H9 (cell line): Measurements from ENCODE around the gene CNOT6. TPM values are rescaled to one million over a fixed set of nuclear protein-coding genes. Genes with fewer than 3 reads are reported as not detected.

Experiments
- DNase-seq: peaks from one replicate; pipeline ENCODE4 v3.0.0-alpha.2; 2017
- H2AFZ ChIP-seq: one replicate; pipeline ENCODE4 v1.6.1; 2013; ENCODE audit warnings: mild to moderate bottlenecking, low read length, control low read depth, moderate library complexity
- H2AK5ac ChIP-seq: 2 replicates; pipeline ENCODE4 v1.6.1; 2013; ENCODE audit warnings: low read length, control low read depth, mixed read lengths; ENCODE audit not compliant: insufficient read length
- H2BK120ac ChIP-seq: one replicate; pipeline ENCODE4 v1.6.1; 2013; ENCODE audit warnings: low read depth, mild to moderate bottlenecking, low read length, control low read depth, inconsistent platforms; ENCODE audit not compliant: poor library complexity, severe bottlenecking
- H2BK12ac ChIP-seq: 2 replicates; pipeline ENCODE4 v1.6.1; 2013; ENCODE audit warnings: low read length, control low read depth, mixed read lengths, low read depth; ENCODE audit not compliant: insufficient read length
- H2BK15ac ChIP-seq: 2 replicates; pipeline ENCODE4 v1.6.1; 2013; ENCODE audit warnings: low read depth, low read length, control low read depth
- H2BK20ac ChIP-seq: one replicate; pipeline ENCODE4 v1.6.1; 2013; ENCODE audit warnings: low read depth, mild to moderate bottlenecking, low read length, control low read depth, inconsistent platforms; ENCODE audit not compliant: poor library complexity, severe bottlenecking
- H2BK5ac ChIP-seq: 2 replicates; pipeline ENCODE4 v1.6.1; 2013; ENCODE audit warnings: low read length, control low read depth, mixed read lengths; ENCODE audit not compliant: insufficient read length
- H3K14ac ChIP-seq: 2 replicates; pipeline ENCODE4 v1.6.1; 2013; ENCODE audit warnings: low read length, control low read depth; ENCODE audit not compliant: insufficient read depth
- H3K18ac ChIP-seq: 2 replicates; pipeline ENCODE4 v1.6.1; 2013; ENCODE audit warnings: low read depth, mild to moderate bottlenecking, mixed read lengths, low read length, control low read depth; ENCODE audit not compliant: insufficient read length
- H3K23ac ChIP-seq: 2 replicates; pipeline ENCODE4 v1.6.1; 2013; ENCODE audit warnings: low read length, control low read depth, mixed read lengths, low read depth; ENCODE audit not compliant: insufficient read length
- H3K23me2 ChIP-seq: 2 replicates; pipeline ENCODE4 v1.6.1; 2013; ENCODE audit warnings: low read depth, mild to moderate bottlenecking, mixed read lengths, low read length, control low read depth; ENCODE audit not compliant: insufficient read length, poor library complexity, severe bottlenecking
- H3K27ac ChIP-seq: 2 replicates; pipeline ENCODE4 v1.5.1; 2013; ENCODE audit warnings: low read length, control low read depth, mixed read lengths, low read depth; ENCODE audit not compliant: insufficient read length
- H3K27me3 ChIP-seq: 2 replicates; pipeline ENCODE4 v1.6.1; 2013; ENCODE audit warnings: low read length, control low read depth, inconsistent platforms; ENCODE audit not compliant: insufficient read depth
- H3K4ac ChIP-seq: 2 replicates; pipeline ENCODE4 v1.6.1; 2013; ENCODE audit warnings: low read depth, mild to moderate bottlenecking, control low read depth, inconsistent platforms, low read length, moderate library complexity
- H3K4me1 ChIP-seq: 2 replicates; pipeline ENCODE4 v1.6.1; 2013; ENCODE audit warnings: low read length, control low read depth, inconsistent platforms; ENCODE audit not compliant: insufficient read depth
- H3K4me2 ChIP-seq: 2 replicates; pipeline ENCODE4 v1.6.1; 2013; ENCODE audit warnings: low read length, control low read depth, mixed read lengths; ENCODE audit not compliant: insufficient read length, insufficient read depth
- H3K56ac ChIP-seq: 2 replicates; pipeline ENCODE4 v1.6.1; 2013; ENCODE audit warnings: low read depth, mild to moderate bottlenecking, mixed read lengths, low read length, control low read depth; ENCODE audit not compliant: insufficient read length
- H3K79me1 ChIP-seq: 2 replicates; pipeline ENCODE4 v1.6.1; 2013; ENCODE audit warnings: low read depth, mild to moderate bottlenecking, moderate library complexity, low read length, control low read depth, inconsistent platforms; ENCODE audit not compliant: insufficient read depth, poor library complexity, severe bottlenecking
- H3K79me2 ChIP-seq: 2 replicates; pipeline ENCODE4 v1.6.1; 2013; ENCODE audit warnings: low read length, control low read depth, inconsistent platforms; ENCODE audit not compliant: insufficient read depth
- H3K9ac ChIP-seq: 2 replicates; pipeline ENCODE4 v1.6.1; 2013; ENCODE audit warnings: low read length, control low read depth, mixed read lengths; ENCODE audit not compliant: insufficient read length; ENCODE audit errors: extremely low read depth
- H3K9me3 ChIP-seq: one replicate; pipeline ENCODE4 v1.6.1; 2013; ENCODE audit warnings: low read depth, low read length, inconsistent platforms; ENCODE audit not compliant: control insufficient read depth
- H3T11ph ChIP-seq: one replicate; pipeline ENCODE4 v1.6.1; 2013; ENCODE audit warnings: mild to moderate bottlenecking, low read length, control low read depth, inconsistent platforms
- H4K20me1 ChIP-seq: one replicate; pipeline ENCODE4 v1.6.1; 2013; ENCODE audit not compliant: control insufficient read depth, insufficient read length, insufficient read depth
- H4K5ac ChIP-seq: 2 replicates; pipeline ENCODE4 v1.6.1; 2013; ENCODE audit warnings: low read depth, mild to moderate bottlenecking, mixed read lengths, low read length, control low read depth; ENCODE audit not compliant: insufficient read length
- H4K8ac ChIP-seq: replicated peaks from 2 replicates; pipeline ENCODE4 v1.6.1; 2013; ENCODE audit warnings: low read length, control low read depth, mixed read lengths, low read depth; ENCODE audit not compliant: insufficient read length
- H4K91ac ChIP-seq: 2 replicates; pipeline ENCODE4 v1.6.1; 2013; ENCODE audit warnings: low read depth, mild to moderate bottlenecking, moderate library complexity, mixed read lengths, low read length, control low read depth; ENCODE audit not compliant: insufficient read length
- H3K27ac Mint-ChIP-seq, 3 experiments: 2 replicates in 2 of 3; 3 replicates in 1 of 3; pipeline ENCODE4 v1.8.0; 2020 to 2021; ENCODE audit warnings: mixed read lengths in 3 of 3, mild to moderate bottlenecking in 1 of 3, moderate library complexity in 1 of 3
- H3K27me3 Mint-ChIP-seq: 2 replicates; pipeline ENCODE4 v1.8.0; 2021; ENCODE audit warnings: low read depth, mild to moderate bottlenecking, moderate library complexity, mixed read lengths
- H3K36me3 Mint-ChIP-seq, 3 experiments: 2 replicates in 2 of 3; 3 replicates in 1 of 3; pipeline ENCODE4 v1.8.0; 2020 to 2021; ENCODE audit warnings: low read depth in 3 of 3, mixed read lengths in 3 of 3; ENCODE audit not compliant: insufficient read depth in 1 of 3
- H3K4me1 Mint-ChIP-seq, 2 experiments: 2 replicates each; pipeline ENCODE4 v1.8.0; 2020; ENCODE audit warnings: mixed read lengths in 2 of 2
- H3K4me3 Mint-ChIP-seq, 2 experiments: 2 replicates in 1 of 2; 3 replicates in 1 of 2; pipeline ENCODE4 v1.8.0; 2020 to 2021; ENCODE audit warnings: mild to moderate bottlenecking in 2 of 2, mixed read lengths in 2 of 2, moderate library complexity in 1 of 2
- H3K9me3 Mint-ChIP-seq, 2 experiments: 2 replicates in 1 of 2; 3 replicates in 1 of 2; pipeline ENCODE4 v1.8.0; 2020; ENCODE audit warnings: mild to moderate bottlenecking in 2 of 2, mixed read lengths in 2 of 2, moderate library complexity in 1 of 2
- WGBS: extraction: QIAGEN DNeasy Blood & Tissue Kit; methylation state at CpG from one replicate; pipeline ENCODE4 v1.1.7; 2013; ENCODE audit warnings: missing lambda C conversion rate, low lambda C conversion rate, mixed read lengths; ENCODE audit not compliant: insufficient read length; ENCODE audit errors: extremely low coverage; 5-methylcytosine and 5-hydroxymethylcytosine counted together
- total RNA-seq: library from RNA; stranded (reverse); gene quantifications from 2 replicates; pipeline ENCODE4 v1.2.1, GENCODE V29; 2021
- TF ChIP-seq, protein P1 (sequence below): fragments of 200-600 bp; sonication (generic); conservative IDR thresholded peaks from 3 replicates; pipeline ENCODE4 v1.8.0; 2021; ENCODE audit warnings: antibody characterized with exemption, mild to moderate bottlenecking

Gene CNOT6
- total RNA-seq, 1 experiment from 2014 or later: 45.0 TPM

DNA sequence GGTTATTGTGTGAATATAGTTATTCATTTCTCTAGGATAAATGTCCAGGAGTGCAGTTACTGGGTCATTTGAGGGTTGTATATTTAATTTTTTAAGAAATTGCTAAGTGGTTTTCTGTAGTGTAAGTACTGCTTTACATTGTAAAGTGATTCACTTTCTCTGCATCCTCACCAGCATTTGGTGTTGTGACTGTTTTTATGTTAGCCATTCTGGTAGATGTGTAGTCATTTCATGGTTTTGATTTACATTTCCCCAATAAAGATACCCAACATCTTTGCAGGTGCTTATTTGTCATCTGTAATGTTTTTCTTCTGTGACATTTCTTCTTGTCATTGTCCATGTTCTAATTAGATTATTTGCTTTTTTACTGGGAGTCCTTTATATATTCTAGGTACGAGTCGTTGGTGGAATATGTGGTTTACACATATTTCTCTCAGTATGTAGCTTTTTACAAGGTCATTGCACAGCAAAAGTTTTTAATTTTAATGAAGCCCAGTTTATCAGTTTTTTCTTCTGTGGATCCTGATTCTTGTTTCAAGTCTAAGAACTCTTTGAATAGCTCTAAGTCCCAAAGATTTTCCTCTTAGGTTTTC lies 63.1 kb downstream of the CNOT6 start:
- no peaks in the 10 kb centered on the region for H4K20me1 ChIP-seq
- no peak overlapping the region for H2BK12ac ChIP-seq
- H3K27me3 ChIP-seq: no peaks in the 10 kb centered on the region
- H2AK5ac ChIP-seq: no peak overlapping the region
- Mint-ChIP-seq H3K36me3 (peaks cover 32 to 73% (median 70%) of the 10 kb centered on the region in 3 experiments; a peak in 6 of 7 replicates), H3K27ac (no peak overlapping the region), H3K4me3 (no peak overlapping the region), H3K9me3 (no peaks in the 10 kb centered on the region), H3K4me1 (peaks cover 4 to 5% of the 10 kb centered on the region in 2 experiments; a peak in 2 of 4 replicates), H3K27me3 (no peaks in the 10 kb centered on the region)
- H3K4ac ChIP-seq: no peak overlapping the region
- no peak overlapping the region for H2BK20ac ChIP-seq
- H3K4me2 ChIP-seq: no peak overlapping the region
- no peak overlapping the region for H3K23ac ChIP-seq
- no peak overlapping the region for H3K27ac ChIP-seq
- no peak overlapping the region for H3K9ac ChIP-seq
- H3K23me2 ChIP-seq: no peaks in the 10 kb centered on the region
- H3K56ac ChIP-seq: no peak overlapping the region
- no peak overlapping the region for H4K8ac ChIP-seq
- peaks cover 4% of the 10 kb centered on the region; the same call in 1 of the 2 replicates for H3K79me2 ChIP-seq
- no peak overlapping the region for H2AFZ ChIP-seq
- H2BK120ac ChIP-seq: no peak overlapping the region
- no peaks in the 10 kb centered on the region for H3K9me3 ChIP-seq
- peaks cover 6% of the 10 kb centered on the region for H3K79me1 ChIP-seq
- no peak for DNase-seq
- no peaks in the 10 kb centered on the region for H3K4me1 ChIP-seq
- no CpG with 5 or more reads among the region's 2 CpGs for WGBS
- no peak overlapping the region for H2BK15ac ChIP-seq
- H2BK5ac ChIP-seq: no peak overlapping the region
- no peak overlapping the region for H3K18ac ChIP-seq
- TF ChIP-seq, protein P1, sequence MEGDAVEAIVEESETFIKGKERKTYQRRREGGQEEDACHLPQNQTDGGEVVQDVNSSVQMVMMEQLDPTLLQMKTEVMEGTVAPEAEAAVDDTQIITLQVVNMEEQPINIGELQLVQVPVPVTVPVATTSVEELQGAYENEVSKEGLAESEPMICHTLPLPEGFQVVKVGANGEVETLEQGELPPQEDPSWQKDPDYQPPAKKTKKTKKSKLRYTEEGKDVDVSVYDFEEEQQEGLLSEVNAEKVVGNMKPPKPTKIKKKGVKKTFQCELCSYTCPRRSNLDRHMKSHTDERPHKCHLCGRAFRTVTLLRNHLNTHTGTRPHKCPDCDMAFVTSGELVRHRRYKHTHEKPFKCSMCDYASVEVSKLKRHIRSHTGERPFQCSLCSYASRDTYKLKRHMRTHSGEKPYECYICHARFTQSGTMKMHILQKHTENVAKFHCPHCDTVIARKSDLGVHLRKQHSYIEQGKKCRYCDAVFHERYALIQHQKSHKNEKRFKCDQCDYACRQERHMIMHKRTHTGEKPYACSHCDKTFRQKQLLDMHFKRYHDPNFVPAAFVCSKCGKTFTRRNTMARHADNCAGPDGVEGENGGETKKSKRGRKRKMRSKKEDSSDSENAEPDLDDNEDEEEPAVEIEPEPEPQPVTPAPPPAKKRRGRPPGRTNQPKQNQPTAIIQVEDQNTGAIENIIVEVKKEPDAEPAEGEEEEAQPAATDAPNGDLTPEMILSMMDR: no peak
- no peak overlapping the region for H4K5ac ChIP-seq
- H3T11ph ChIP-seq: no peak overlapping the region
- no peak overlapping the region for H4K91ac ChIP-seq
- no peak overlapping the region for H3K14ac ChIP-seq
